K562 (cell line): ENCODE measurements around the gene KRTAP4-3. TPM values are rescaled to one million over a fixed set of nuclear protein-coding genes. Genes with fewer than 3 reads are reported as not detected.

Experiments used
- ATAC-seq: fragments of 200-7000 bp; cut with Tn5 transposase; 3 replicates; pipeline ENCODE4 v1.9.1; 2020; ENCODE audit warnings: moderate library complexity
- BruUV-seq: library from RNA; stranded (reverse); fragments of 400-500 nt; replicated peaks from 2 replicates; lab custom pipeline; 2021; lab: Mats Ljungman, UMichigan
- CTCF ChIA-PET: fragments of 300-600 bp; formaldehyde crosslinking; extraction: SDS; loops from one replicate; lab custom pipeline; 2021; ENCODE audit warnings: low intra/inter-chr PET ratio; lab: Yijun Ruan, JAX
- POLR2A ChIA-PET: fragments of 300-600, 350-650 bp; sonication (Branson Sonifier 250); formaldehyde crosslinking; extraction: SDS; loops from one replicate; lab custom pipeline; 2021; ENCODE audit warnings: antibody characterized with exemption, inconsistent platforms; lab: Yijun Ruan, JAX
- DNase-seq, 4 experiments: peaks; one replicate each; pipeline versions ENCODE4 v3.0.0 to v3.0.0-alpha.2; 2011 to 2018; ENCODE audit warnings: low spot score in 3 of 4, mixed read lengths in 3 of 4; ENCODE audit errors: extremely low read depth in 1 of 4
- FAIRE-seq: peaks from 2 replicates; lab custom pipeline; 2011; peaks lifted over from hg19 to GRCh38; lab: Jason Lieb, UNC
- H2AFZ ChIP-seq: 2 replicates; pipeline ENCODE4 v1.6.0; 2011; ENCODE audit warnings: low read depth, low read length, control low read depth, inconsistent platforms
- H3K27ac ChIP-seq: fragments of 200-600 bp; 3 replicates; pipeline ENCODE4 v1.8.0; 2011; ENCODE audit warnings: low read depth, mild to moderate bottlenecking, control low read depth, inconsistent platforms, low read length, moderate library complexity, mixed read lengths; ENCODE audit errors: extremely low read depth
- H3K27me3 ChIP-seq, 2 experiments: fragments of 300-600 bp in 1 of 2; 2 replicates in 1 of 2; 3 replicates in 1 of 2; pipeline versions ENCODE4 v1.6.0 to v1.8.0; 2011; ENCODE audit warnings: inconsistent platforms in 2 of 2, low read length in 2 of 2, mild to moderate bottlenecking in 1 of 2, mixed read lengths in 1 of 2, moderate library complexity in 1 of 2; ENCODE audit not compliant: control insufficient read depth in 2 of 2, insufficient read depth in 2 of 2
- H3K36me3 ChIP-seq: fragments of 300-600 bp; 3 replicates; pipeline ENCODE4 v1.8.0; 2011; ENCODE audit warnings: mild to moderate bottlenecking, low read length, inconsistent platforms; ENCODE audit not compliant: control insufficient read depth, insufficient read depth
- H3K4me1 ChIP-seq, 2 experiments: fragments of 200-600 bp in 1 of 2; replicated peaks in 1 of 2; 2 replicates in 1 of 2; 3 replicates in 1 of 2; pipeline versions ENCODE4 v1.5.1 to v1.8.0; 2011; ENCODE audit warnings: inconsistent platforms in 2 of 2, low read length in 2 of 2, mild to moderate bottlenecking in 1 of 2, mixed read lengths in 1 of 2, moderate library complexity in 1 of 2; ENCODE audit not compliant: control insufficient read depth in 2 of 2, insufficient read depth in 2 of 2
- H3K4me2 ChIP-seq: 2 replicates; pipeline ENCODE4 v1.6.1; 2011; ENCODE audit warnings: low read length, control low read depth, inconsistent platforms, mixed read lengths; ENCODE audit not compliant: insufficient read depth
- H3K4me3 ChIP-seq: fragments of 200-600 bp; sonication (generic), shearing (Covaris generic); 2 replicates; pipeline ENCODE4 v1.5.1; 2016; ENCODE audit warnings: control low read depth, inconsistent platforms
- H3K79me2 ChIP-seq: fragments of 200-600 bp; 3 replicates; pipeline ENCODE4 v1.8.0; 2011; ENCODE audit warnings: low read length, inconsistent platforms; ENCODE audit not compliant: control insufficient read depth, insufficient read depth
- H3K9ac ChIP-seq, 2 experiments: 2 replicates each; pipeline versions ENCODE4 v1.6.0 to v1.6.1; 2011; ENCODE audit warnings: low read depth in 2 of 2, low read length in 2 of 2, control low read depth in 1 of 2, inconsistent platforms in 1 of 2, mild to moderate bottlenecking in 1 of 2, mixed read lengths in 1 of 2; ENCODE audit not compliant: insufficient read depth in 1 of 2
- H3K9me1 ChIP-seq: one replicate; pipeline ENCODE4 v1.6.0; 2011; ENCODE audit warnings: inconsistent platforms, mild to moderate bottlenecking, low read length, moderate library complexity; ENCODE audit not compliant: control insufficient read depth, insufficient read depth
- H3K9me3 ChIP-seq: replicated peaks from 2 replicates; pipeline ENCODE4 v1.5.1; 2011; ENCODE audit warnings: low read depth, low read length, inconsistent platforms; ENCODE audit not compliant: control insufficient read depth, insufficient read depth
- H4K20me1 ChIP-seq: replicated peaks from 2 replicates; pipeline ENCODE4 v1.6.1; 2011; ENCODE audit warnings: low read length, inconsistent platforms, mixed read lengths; ENCODE audit not compliant: control insufficient read depth, insufficient read depth
- HMG20B ChIP-seq: fragments of 250-450 bp; sonication (Bioruptor Pico); IDR thresholded peaks from 2 replicates; pipeline ENCODE4 v1.5.0; 2021; ENCODE audit warnings: mild to moderate bottlenecking
- NKRF ChIP-seq: fragments of 450-650 bp; IDR thresholded peaks from 2 replicates; pipeline ENCODE4 v1.6.1; 2016; ENCODE audit warnings: borderline replicate concordance
- PCBP1 ChIP-seq: fragments of 200-400 bp; formaldehyde crosslinking; IDR thresholded peaks from 2 replicates; pipeline ENCODE4 v1.6.1; 2018; ENCODE audit warnings: mild to moderate bottlenecking, low read depth, low read length; ENCODE audit not compliant: poor library complexity, severe bottlenecking
- PHB ChIP-seq: fragments of 250-450 bp; sonication (Bioruptor Pico); IDR thresholded peaks from 2 replicates; pipeline ENCODE4 v1.5.0; 2021
- PHF8 ChIP-seq: fragments of 200-600 bp; sonication (generic); IDR thresholded peaks from 2 replicates; pipeline ENCODE4 v1.6.1; 2012; ENCODE audit warnings: mixed run types, mild to moderate bottlenecking, inconsistent platforms, low read length, moderate library complexity, borderline replicate concordance
- U2AF1 ChIP-seq: fragments of 200-400 bp; formaldehyde crosslinking; optimal IDR thresholded peaks from 2 replicates; pipeline ENCODE3; 2017; ENCODE audit warnings: mild to moderate bottlenecking, low read depth, low read length, moderate library complexity
- WGBS: fragments of 100-300 bp; shearing (Covaris generic); methylation state at CpG from one replicate; pipeline ENCODE4 v1.1.6; 2016; ENCODE audit warnings: low coverage, mixed read lengths; ENCODE audit not compliant: insufficient coverage; ENCODE audit errors: missing lambda C conversion rate; 5-methylcytosine and 5-hydroxymethylcytosine counted together
- in situ Hi-C: fragments of 300-500 bp; cut with MboI; formaldehyde crosslinking; loops from 4 replicates; pipeline ENCODE4 v1.15.0; 2018; ENCODE audit warnings: inconsistent platforms, mixed read lengths
- intact Hi-C: fragments of 100-400 bp; cut with micrococcal nuclease; formaldehyde crosslinking; loops from 2 replicates; pipeline ENCODE4 v1.14.2; 2022
- polyA plus RNA-seq, 8 experiments: library from polyadenylated mRNA; depleted of rRNA in 4 of 8; stranded (reverse) in 5 of 8; unstranded in 3 of 8; fragments of >200 nt; fragmentation: Nextera tagmentation in 2 of 8; fragmentation: Illumina TruSeq in 1 of 8; extraction: Ambion mirVana in 2 of 8; extraction: Trizol in 1 of 8; gene quantifications; 2 replicates each; pipeline versions ENCODE4 v1.2.1 to v1.2.3, GENCODE V29; 2011 to 2014; ENCODE audit warnings: inconsistent platforms in 1 of 8, missing spikeins in 1 of 8
- total RNA-seq, 7 experiments: library from RNA; depleted of rRNA in 6 of 7; stranded (reverse); fragments of >200 nt in 6 of 7; fragmentation: Illumina TruSeq in 2 of 7; extraction: Trizol in 2 of 7; gene quantifications; 2 replicates each; pipeline versions ENCODE4 v1.2.1 to v1.2.3, GENCODE V29; 2011 to 2021; ENCODE audit warnings: low replicate concordance in 1 of 7
- TF ChIP-seq, protein P1 (sequence below): fragments of 250-450 bp; sonication (Bioruptor Pico); IDR thresholded peaks from 2 replicates; pipeline ENCODE4 v1.4.0; 2020; ENCODE audit warnings: mild to moderate bottlenecking, moderate library complexity
- TF ChIP-seq, protein P2 (sequence below): IDR thresholded peaks from 2 replicates; pipeline ENCODE4 v1.6.1; 2011; ENCODE audit not compliant: insufficient read length; ENCODE audit errors: extremely low read depth

Gene KRTAP4-3
- total and polyA plus RNA-seq, 9 of the 15 experiments (the other 6 are each of a cell fraction or from before 2014, with no cell fraction given), result not detected

DNA sequence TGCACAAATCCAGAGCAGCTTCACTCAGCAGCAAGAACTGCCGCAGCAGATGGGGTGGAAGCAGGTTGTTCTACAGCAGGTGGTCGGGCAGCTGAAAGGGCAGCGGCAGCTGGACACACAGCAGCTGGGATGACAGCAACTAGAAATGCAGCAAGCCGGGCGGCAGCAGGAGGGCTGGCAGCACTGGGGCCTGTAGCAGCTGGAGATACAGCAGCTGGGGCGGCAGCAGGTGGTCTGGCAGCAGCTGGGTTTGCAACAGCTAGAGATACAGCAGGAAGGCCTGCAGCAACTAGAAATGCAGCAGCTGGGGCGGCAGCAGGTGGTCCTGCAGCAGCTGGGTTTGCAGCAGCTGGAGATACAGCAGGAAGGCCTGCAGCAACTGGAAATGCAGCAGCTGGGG, 460 bp downstream of the KRTAP4-3 start:
- no peaks in the 10 kb centered on the region for H3K9me3 ChIP-seq

More for the DNA sequence above, 460 bp downstream of the KRTAP4-3 start:
- intact Hi-C loops, result no loop called here
- Histone ChIP-seq H3K4me3 (no peak overlapping the region), H4K20me1 (no peaks in the 10 kb centered on the region), H3K9ac (no peak overlapping the region), H3K79me2 (no peaks in the 10 kb centered on the region), H3K4me1 (peaks cover 0 to 3% of the 10 kb centered on the region in 2 experiments; a peak in 1 of 5 replicates), H3K4me2 (no peak overlapping the region), H3K36me3 (no peaks in the 10 kb centered on the region), H3K27ac (no peak overlapping the region), H3K9me1 (no peaks in the 10 kb centered on the region), H2AFZ (no peak overlapping the region), H3K27me3 (peaks cover 0 to 6% of the 10 kb centered on the region in 2 experiments; a peak in 1 of 5 replicates)
- CTCF ChIA-PET, result no interaction called here
- no peak for TF ChIP-seq PHF8
- no peak for TF ChIP-seq PCBP1
- no peak for TF ChIP-seq NKRF
- TF ChIP-seq PHB (CRISPR knock-in tag), result no peak
- TF ChIP-seq U2AF1, result no peak
- no peak for TF ChIP-seq HMG20B (CRISPR knock-in tag)
- TF ChIP-seq, protein P1, sequence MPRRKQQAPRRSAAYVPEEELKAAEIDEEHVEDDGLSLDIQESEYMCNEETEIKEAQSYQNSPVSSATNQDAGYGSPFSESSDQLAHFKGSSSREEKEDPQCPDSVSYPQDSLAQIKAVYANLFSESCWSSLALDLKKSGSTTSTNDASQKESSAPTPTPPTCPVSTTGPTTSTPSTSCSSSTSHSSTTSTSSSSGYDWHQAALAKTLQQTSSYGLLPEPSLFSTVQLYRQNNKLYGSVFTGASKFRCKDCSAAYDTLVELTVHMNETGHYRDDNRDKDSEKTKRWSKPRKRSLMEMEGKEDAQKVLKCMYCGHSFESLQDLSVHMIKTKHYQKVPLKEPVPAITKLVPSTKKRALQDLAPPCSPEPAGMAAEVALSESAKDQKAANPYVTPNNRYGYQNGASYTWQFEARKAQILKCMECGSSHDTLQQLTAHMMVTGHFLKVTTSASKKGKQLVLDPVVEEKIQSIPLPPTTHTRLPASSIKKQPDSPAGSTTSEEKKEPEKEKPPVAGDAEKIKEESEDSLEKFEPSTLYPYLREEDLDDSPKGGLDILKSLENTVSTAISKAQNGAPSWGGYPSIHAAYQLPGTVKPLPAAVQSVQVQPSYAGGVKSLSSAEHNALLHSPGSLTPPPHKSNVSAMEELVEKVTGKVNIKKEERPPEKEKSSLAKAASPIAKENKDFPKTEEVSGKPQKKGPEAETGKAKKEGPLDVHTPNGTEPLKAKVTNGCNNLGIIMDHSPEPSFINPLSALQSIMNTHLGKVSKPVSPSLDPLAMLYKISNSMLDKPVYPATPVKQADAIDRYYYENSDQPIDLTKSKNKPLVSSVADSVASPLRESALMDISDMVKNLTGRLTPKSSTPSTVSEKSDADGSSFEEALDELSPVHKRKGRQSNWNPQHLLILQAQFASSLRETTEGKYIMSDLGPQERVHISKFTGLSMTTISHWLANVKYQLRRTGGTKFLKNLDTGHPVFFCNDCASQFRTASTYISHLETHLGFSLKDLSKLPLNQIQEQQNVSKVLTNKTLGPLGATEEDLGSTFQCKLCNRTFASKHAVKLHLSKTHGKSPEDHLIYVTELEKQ (CRISPR knock-in tag), result no peak
- TF ChIP-seq, protein P2, sequence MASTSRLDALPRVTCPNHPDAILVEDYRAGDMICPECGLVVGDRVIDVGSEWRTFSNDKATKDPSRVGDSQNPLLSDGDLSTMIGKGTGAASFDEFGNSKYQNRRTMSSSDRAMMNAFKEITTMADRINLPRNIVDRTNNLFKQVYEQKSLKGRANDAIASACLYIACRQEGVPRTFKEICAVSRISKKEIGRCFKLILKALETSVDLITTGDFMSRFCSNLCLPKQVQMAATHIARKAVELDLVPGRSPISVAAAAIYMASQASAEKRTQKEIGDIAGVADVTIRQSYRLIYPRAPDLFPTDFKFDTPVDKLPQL, result no peak
- POLR2A ChIA-PET, result no interaction called here
- BruUV-seq, result no TSS peak
- DNase-seq (no peak), FAIRE-seq (no peak), ATAC-seq (no peak)
- 1% methylated on average over 7 of the region's 7 CpGs for WGBS
- in situ Hi-C loops, result no loop called here
